ACC112 (cell line): ENCODE measurements around the gene RBFOX2.

ENCODE experiments used
- H2AFZ ChIP-seq: fragments of 200-600 bp; sonication (generic); one replicate; pipeline ENCODE4 v1.6.0; 2017; ENCODE audit warnings: antibody characterized with exemption, low read length; ENCODE audit not compliant: unreplicated experiment
- H3K27ac ChIP-seq: fragments of 200-600 bp; sonication (generic); 2 replicates; pipeline ENCODE4 v1.5.1; 2014; ENCODE audit warnings: low read depth, mild to moderate bottlenecking, antibody characterized with exemption, low read length, moderate library complexity
- H3K27me3 ChIP-seq: fragments of 200-600 bp; sonication (generic); 2 replicates; pipeline ENCODE4 v1.6.1; 2014; ENCODE audit warnings: mild to moderate bottlenecking, antibody characterized with exemption, low read length, moderate library complexity, mixed read lengths; ENCODE audit not compliant: insufficient read depth
- H3K36me3 ChIP-seq: fragments of 200-600 bp; sonication (generic); 2 replicates; pipeline ENCODE4 v1.6.1; 2016; ENCODE audit warnings: mild to moderate bottlenecking, antibody characterized with exemption, low read length, moderate library complexity, mixed read lengths; ENCODE audit not compliant: insufficient read depth
- H3K4me1 ChIP-seq: fragments of 200-600 bp; sonication (generic); one replicate; pipeline ENCODE4 v1.6.1; 2016; ENCODE audit warnings: low read length, mixed read lengths; ENCODE audit not compliant: insufficient read depth, unreplicated experiment, control insufficient read depth
- H3K4me3 ChIP-seq: fragments of 200-600 bp; sonication (generic); 2 replicates; pipeline ENCODE4 v1.5.1; 2014; ENCODE audit warnings: mild to moderate bottlenecking, low read depth, low read length
- H3K79me2 ChIP-seq: fragments of 200-600 bp; sonication (generic); one replicate; pipeline ENCODE4 v1.6.0; 2016; ENCODE audit warnings: low read length; ENCODE audit not compliant: control insufficient read depth, unreplicated experiment, insufficient read depth

The RBFOX2 gene

GRCh38 chr22:35960854-35961253 lies 67.8 kb downstream of the RBFOX2 start:
- Histone ChIP-seq H3K27ac (no peak overlapping the region; the same call in 1 of the 2 replicates), H3K27me3 (no peaks in the 10 kb centered on the region), H3K4me3 (no peak overlapping the region), H3K4me1 (peaks cover 18% of the 10 kb centered on the region), H3K36me3 (no peaks in the 10 kb centered on the region), H3K79me2 (peaks cover 41% of the 10 kb centered on the region), H2AFZ (no peak overlapping the region)

- Histone ChIP-seq H2AFZ (no peak overlapping the region), H3K4me3 (no peak overlapping the region), H3K4me1 (peaks cover 18% of the 10 kb centered on the region), H3K36me3 (no peaks in the 10 kb centered on the region), H3K27ac (no peak overlapping the region), H3K27me3 (no peaks in the 10 kb centered on the region), H3K79me2 (peaks cover 31% of the 10 kb centered on the region)
These were observed 69.4 kb downstream of the RBFOX2 start for GRCh38 chr22:35959121-35959800.

GRCh38 chr22:35958334-35958733 lies 70.3 kb downstream of the RBFOX2 start:
- Histone ChIP-seq H2AFZ (no peak overlapping the region), H3K27ac (no peak overlapping the region), H3K4me1 (peaks cover 18% of the 10 kb centered on the region), H3K36me3 (no peaks in the 10 kb centered on the region), H3K79me2 (peaks cover 31% of the 10 kb centered on the region), H3K27me3 (no peaks in the 10 kb centered on the region), H3K4me3 (no peak overlapping the region)

- Histone ChIP-seq H3K27ac (no peak overlapping the region), H3K36me3 (no peaks in the 10 kb centered on the region), H3K79me2 (peaks cover 31% of the 10 kb centered on the region), H3K4me3 (no peak overlapping the region), H3K27me3 (no peaks in the 10 kb centered on the region), H3K4me1 (peaks cover 18% of the 10 kb centered on the region), H2AFZ (no peak overlapping the region)
These were observed 71.0 kb downstream of the RBFOX2 start for GRCh38 chr22:35957589-35957988.

- Histone ChIP-seq H3K79me2 (peaks cover 27% of the 10 kb centered on the region), H2AFZ (no peak overlapping the region), H3K4me3 (no peak overlapping the region), H3K4me1 (peaks cover 11% of the 10 kb centered on the region), H3K36me3 (no peaks in the 10 kb centered on the region), H3K27me3 (no peaks in the 10 kb centered on the region), H3K27ac (no peak overlapping the region)
These were observed 71.8 kb downstream of the RBFOX2 start for GRCh38 chr22:35956850-35957249.

- no peak overlapping the region for H3K4me3 ChIP-seq
- peaks cover 18% of the 10 kb centered on the region for H3K79me2 ChIP-seq
- no peak overlapping the region for H3K27ac ChIP-seq
- no peak overlapping the region for H2AFZ ChIP-seq
- no peaks in the 10 kb centered on the region for H3K27me3 ChIP-seq
- no peaks in the 10 kb centered on the region for H3K36me3 ChIP-seq
- no peaks in the 10 kb centered on the region for H3K4me1 ChIP-seq
These were observed 73.1 kb downstream of the RBFOX2 start for GRCh38 chr22:35955546-35955945.

- no peaks in the 10 kb centered on the region for H3K27me3 ChIP-seq
- no peak overlapping the region for H3K27ac ChIP-seq
- no peak overlapping the region for H3K4me3 ChIP-seq
- peaks cover 3% of the 10 kb centered on the region for H3K4me1 ChIP-seq
- peaks cover 6% of the 10 kb centered on the region for H3K79me2 ChIP-seq
- no peak overlapping the region for H2AFZ ChIP-seq
- H3K36me3 ChIP-seq, result no peaks in the 10 kb centered on the region
These were observed 76.0 kb downstream of the RBFOX2 start for GRCh38 chr22:35952576-35952975.

- no peaks in the 10 kb centered on the region for H3K36me3 ChIP-seq
- no peak overlapping the region for H3K27ac ChIP-seq
- no peaks in the 10 kb centered on the region for H3K27me3 ChIP-seq
- no peak overlapping the region for H2AFZ ChIP-seq
- peaks cover 3% of the 10 kb centered on the region for H3K4me1 ChIP-seq
- peaks cover under 1% of the 10 kb centered on the region for H3K79me2 ChIP-seq
- H3K4me3 ChIP-seq, result no peak overlapping the region
These were observed 78.4 kb downstream of the RBFOX2 start for GRCh38 chr22:35950262-35950661.

- Histone ChIP-seq H3K4me3 (no peak overlapping the region), H3K27ac (no peak overlapping the region), H3K79me2 (peaks cover 2% of the 10 kb centered on the region), H2AFZ (no peak overlapping the region), H3K4me1 (peaks cover 3% of the 10 kb centered on the region), H3K27me3 (no peaks in the 10 kb centered on the region), H3K36me3 (no peaks in the 10 kb centered on the region)
These were observed 79.4 kb downstream of the RBFOX2 start for GRCh38 chr22:35949243-35949642.

GRCh38 chr22:35947794-35948425 lies 80.7 kb downstream of the RBFOX2 start:
- no peak overlapping the region for H3K4me3 ChIP-seq
- H3K36me3 ChIP-seq, result no peaks in the 10 kb centered on the region
- peaks cover 2% of the 10 kb centered on the region for H3K79me2 ChIP-seq
- no peaks in the 10 kb centered on the region for H3K27me3 ChIP-seq
- peaks cover 3% of the 10 kb centered on the region for H3K4me1 ChIP-seq
- no peak overlapping the region for H3K27ac ChIP-seq
- no peak overlapping the region for H2AFZ ChIP-seq

- H3K4me1 ChIP-seq, result peaks cover 3% of the 10 kb centered on the region
- H3K36me3 ChIP-seq, result no peaks in the 10 kb centered on the region
- no peak overlapping the region for H2AFZ ChIP-seq
- peaks cover 13% of the 10 kb centered on the region for H3K79me2 ChIP-seq
- H3K4me3 ChIP-seq, result no peak overlapping the region
- no peaks in the 10 kb centered on the region for H3K27me3 ChIP-seq
- no peak overlapping the region for H3K27ac ChIP-seq
These were observed 84.2 kb downstream of the RBFOX2 start for GRCh38 chr22:35944458-35944857.
